Activated naive CD4-positive, alpha-beta T cell treated with Interleukin-2 at 50 U/mL for 16 hours (primary cell): ENCODE data around the gene GCSAM.

Experiments
- DNase-seq: peaks from one replicate; pipeline ENCODE4 v3.0.0-alpha.2; 2020

Gene GCSAM

GRCh38 chr3:112096176-112096575 lies 36.9 kb downstream of the GCSAM start:
- no peak for DNase-seq

- no peak for DNase-seq
Observed at GRCh38 chr3:112095731-112096130, 37.3 kb downstream of the GCSAM start.

- no peak for DNase-seq
Observed at GRCh38 chr3:112093180-112093522, 39.9 kb downstream of the GCSAM start.

GRCh38 chr3:112092496-112093179 lies 40.4 kb downstream of the GCSAM start:
- no peak for DNase-seq

- DNase-seq, result no peak
Observed at GRCh38 chr3:112090887-112091586, 42.0 kb downstream of the GCSAM start.

- no peak for DNase-seq
Observed at GRCh38 chr3:112089956-112090886, 42.8 kb downstream of the GCSAM start.

GRCh38 chr3:112088944-112089343 lies 44.1 kb downstream of the GCSAM start:
- DNase-seq, result no peak

- no peak for DNase-seq
Observed at GRCh38 chr3:112087746-112088145, 45.3 kb downstream of the GCSAM start.

- no peak for DNase-seq
Observed at GRCh38 chr3:112086875-112087524, 46.0 kb downstream of the GCSAM start.

GRCh38 chr3:112086076-112086854 lies 46.8 kb downstream of the GCSAM start, which contains the start of gene C3orf52:
TSS of gene C3orf52 (plus strand) at chr3:112086389. CDS start at chr3:112086408, 19 bp downstream.
- DNase-seq, result peak; percentile 66

- no peak for DNase-seq
Observed at GRCh38 chr3:112085735-112086075, 47.3 kb downstream of the GCSAM start.

GRCh38 chr3:112084980-112085705 lies 47.9 kb downstream of the GCSAM start:
- no peak for DNase-seq

- no peak for DNase-seq
Observed at GRCh38 chr3:112083239-112083638, 49.8 kb downstream of the GCSAM start.

GRCh38 chr3:112078125-112079083 lies 54.6 kb downstream of the GCSAM start:
- DNase-seq, result no peak

GRCh38 chr3:112074616-112075497 lies 58.2 kb downstream of the GCSAM start:
- DNase-seq, result peak; percentile 25

- no peak for DNase-seq
Observed at GRCh38 chr3:112074006-112074405, 59.0 kb downstream of the GCSAM start.

- DNase-seq, result peak; percentile 68
Observed at GRCh38 chr3:112072387-112073060, 60.5 kb downstream of the GCSAM start.
